HuH-7 (cell line): Measurements from ENCODE around the gene KDM1A.
"Not testable (repeated sequence)": the region's sequence is repeated elsewhere in the genome, so short reads cannot be mapped to it uniquely, and the experiment has no call there.

ENCODE experiments used
- DNase-seq: peaks from one replicate; pipeline ENCODE4 v3.0.0; 2011; ENCODE audit warnings: low spot score

Gene KDM1A

GRCh38 chr1:23019094-23019862, at the start of gene KDM1A:
Gene KDM1A (plus strand): TSS chr1:23019468. CDS start chr1:23019597, 129 bp downstream.
- DNase-seq: peak; percentile 89

- DNase-seq: no peak
These were observed 49.2 kb upstream of the KDM1A start for GRCh38 chr1:22970096-22970495.

- no peak for DNase-seq
These were observed 48.1 kb upstream of the KDM1A start for GRCh38 chr1:22971161-22971560.

- no peak for DNase-seq
These were observed 47.5 kb upstream of the KDM1A start for GRCh38 chr1:22971611-22972405.

GRCh38 chr1:22972760-22973159, 46.5 kb upstream of the KDM1A start, which contains the start of gene LACTBL1:
Gene LACTBL1 (minus strand): TSS chr1:22972866. CDS start chr1:22972316, 550 bp downstream.
- DNase-seq: no peak

GRCh38 chr1:22975694-22976093, 43.6 kb upstream of the KDM1A start:
- no peak for DNase-seq

- no peak for DNase-seq
These were observed 43.2 kb upstream of the KDM1A start for GRCh38 chr1:22976127-22976460.

- DNase-seq: peak; percentile 70
These were observed 42.6 kb upstream of the KDM1A start for GRCh38 chr1:22976461-22977243.

- no peak for DNase-seq
These were observed 41.0 kb upstream of the KDM1A start for GRCh38 chr1:22978299-22978698.

GRCh38 chr1:22980471-22980790, 38.8 kb upstream of the KDM1A start:
- not testable (repeated sequence) for DNase-seq

GRCh38 chr1:22983944-22984343, 35.3 kb upstream of the KDM1A start:
- DNase-seq: no peak

GRCh38 chr1:22992384-22992783, 26.9 kb upstream of the KDM1A start:
- DNase-seq: not testable (repeated sequence)

- DNase-seq: not testable (repeated sequence)
These were observed 26.0 kb upstream of the KDM1A start for GRCh38 chr1:22993220-22993795.

GRCh38 chr1:22995774-22996173, 23.5 kb upstream of the KDM1A start:
- no peak for DNase-seq

GRCh38 chr1:22997528-22997927, 21.7 kb upstream of the KDM1A start:
- DNase-seq: not testable (repeated sequence)

GRCh38 chr1:23000133-23000532, 19.1 kb upstream of the KDM1A start:
- not testable (repeated sequence) for DNase-seq

GRCh38 chr1:23002218-23002617, 17.1 kb upstream of the KDM1A start:
- not testable (repeated sequence) for DNase-seq

GRCh38 chr1:23004112-23004511, 15.2 kb upstream of the KDM1A start:
- no peak for DNase-seq

- not testable (repeated sequence) for DNase-seq
These were observed 14.5 kb upstream of the KDM1A start for GRCh38 chr1:23004769-23005168.

GRCh38 chr1:23007106-23007505, 12.2 kb upstream of the KDM1A start:
- DNase-seq: no peak

GRCh38 chr1:23008901-23009300, 10.4 kb upstream of the KDM1A start:
- no peak for DNase-seq

- not testable (repeated sequence) for DNase-seq
These were observed 9.2 kb upstream of the KDM1A start for GRCh38 chr1:23010025-23010424.
